HepG2 (cell line): ENCODE data around the gene FYB2. TPM values are rescaled to one million over a fixed set of nuclear protein-coding genes. Genes with fewer than 3 reads are reported as not detected.

Experiments
- ARID5B ChIP-seq: IDR thresholded peaks from 2 replicates; pipeline ENCODE4 v1.4.0; 2020; ENCODE audit warnings: mild to moderate bottlenecking, missing genetic modification reagents
- BCL6 ChIP-seq: IDR thresholded peaks from 2 replicates; pipeline ENCODE4 v1.6.1; 2016; ENCODE audit warnings: missing genetic modification reagents, missing compliant biosample characterization
- FOXP4 ChIP-seq: sonication (generic); formaldehyde crosslinking; IDR thresholded peaks from 2 replicates; pipeline ENCODE4 v1.4.0; 2020; ENCODE audit warnings: missing genetic modification reagents
- KMT2A ChIP-seq: sonication (generic); formaldehyde crosslinking; IDR thresholded peaks from 2 replicates; pipeline ENCODE4 v1.4.0; 2020; ENCODE audit warnings: missing genetic modification reagents
- RAD21 ChIP-seq: fragments of 450-650 bp; formaldehyde crosslinking; IDR thresholded peaks from 2 replicates; pipeline ENCODE4 v1.5.0; 2020; ENCODE audit warnings: mild to moderate bottlenecking
- SOX13 ChIP-seq, 3 experiments: fragments of 450-650 bp in 1 of 3; sonication (generic) in 1 of 3; formaldehyde crosslinking in 1 of 3; IDR thresholded peaks in 2 of 3; conservative IDR thresholded peaks in 1 of 3; 2 replicates each; pipeline versions ENCODE4 v1.5.0 to v1.6.1; 2016 to 2020; ENCODE audit warnings: antibody characterized with exemption in 1 of 3, mild to moderate bottlenecking in 1 of 3, missing compliant biosample characterization in 1 of 3, missing genetic modification reagents in 1 of 3, moderate library complexity in 1 of 3
- TCF7 ChIP-seq: sonication (generic); IDR thresholded peaks from 2 replicates; pipeline ENCODE4 v1.6.1; 2016; ENCODE audit warnings: antibody characterized with exemption, low read depth
- ZNF609 ChIP-seq: sonication (generic); formaldehyde crosslinking; IDR thresholded peaks from 2 replicates; pipeline ENCODE4 v1.4.0; 2020; ENCODE audit warnings: mild to moderate bottlenecking, missing genetic modification reagents, borderline replicate concordance
- polyA plus RNA-seq, 8 experiments: library from polyadenylated mRNA; depleted of rRNA in 3 of 8; stranded (reverse) in 7 of 8; unstranded in 1 of 8; fragments of >200 nt; fragmentation: Illumina TruSeq in 4 of 8; extraction: Trizol in 4 of 8; gene quantifications; 2 replicates each; pipeline versions ENCODE4 v1.2.1 to v1.2.3, GENCODE V29; 2011 to 2016; ENCODE audit warnings: low read depth in 4 of 8, missing spikeins in 1 of 8, mixed read lengths in 1 of 8; ENCODE audit not compliant: insufficient read depth in 1 of 8
- total RNA-seq, 5 experiments: library from RNA; depleted of rRNA; stranded (reverse); fragments of >200 nt; fragmentation: Illumina TruSeq; extraction: Trizol; gene quantifications; 2 replicates each; pipeline ENCODE4 v1.2.3, GENCODE V29; 2016; ENCODE audit warnings: low read depth in 1 of 5

Gene FYB2
- total and polyA plus RNA-seq, 2 of the 13 experiments (the other 11 are each of a cell fraction or from before 2014, with no cell fraction given): 1.2 to 2.7 TPM

- TF ChIP-seq TCF7: 0 out of 2 replicates have a peak, but pooled peaks have one; percentile 8
- peak; percentile 45; the same call in 1 of the 2 replicates for TF ChIP-seq BCL6 (CRISPR knock-in tag)
- peak; percentile 48; the same call in 1 of the 2 replicates for TF ChIP-seq ZNF609 (CRISPR knock-in tag)
- TF ChIP-seq RAD21: 0 out of 2 replicates have a peak, but pooled peaks have one; percentile 16
- TF ChIP-seq KMT2A: 0 out of 2 replicates have a peak, but pooled peaks have one; percentile 19
- no peak for TF ChIP-seq SOX13 (IDR thresholded peaks at IDR 0.05)
- peak in 1 of 2 experiments; percentile 45; a peak in 1 of 4 replicates for TF ChIP-seq SOX13 (CRISPR knock-in tag; conservative IDR thresholded peaks at IDR 0.05 in 1 of 2, IDR thresholded peaks at IDR 0.05 in 1 of 2)
- peak; percentile 78 for TF ChIP-seq ARID5B (CRISPR knock-in tag)
- 0 out of 2 replicates have a peak, but pooled peaks have one; percentile 46 for TF ChIP-seq FOXP4
These were observed 16.5 kb upstream of the FYB2 start (continued) for GRCh38 chr1:56835657-56836056.
